ENCODE data around the gene PANK4. TPM values are rescaled to one million over a fixed set of nuclear protein-coding genes. Genes with fewer than 3 reads are reported as not detected.
A peak's percentile ranks its signal among the peaks of the same experiment; 100 is the strongest.

PANK4 gene
- total RNA-seq, 1 experiment from 2014 or later: 62.5 TPM

DNA sequence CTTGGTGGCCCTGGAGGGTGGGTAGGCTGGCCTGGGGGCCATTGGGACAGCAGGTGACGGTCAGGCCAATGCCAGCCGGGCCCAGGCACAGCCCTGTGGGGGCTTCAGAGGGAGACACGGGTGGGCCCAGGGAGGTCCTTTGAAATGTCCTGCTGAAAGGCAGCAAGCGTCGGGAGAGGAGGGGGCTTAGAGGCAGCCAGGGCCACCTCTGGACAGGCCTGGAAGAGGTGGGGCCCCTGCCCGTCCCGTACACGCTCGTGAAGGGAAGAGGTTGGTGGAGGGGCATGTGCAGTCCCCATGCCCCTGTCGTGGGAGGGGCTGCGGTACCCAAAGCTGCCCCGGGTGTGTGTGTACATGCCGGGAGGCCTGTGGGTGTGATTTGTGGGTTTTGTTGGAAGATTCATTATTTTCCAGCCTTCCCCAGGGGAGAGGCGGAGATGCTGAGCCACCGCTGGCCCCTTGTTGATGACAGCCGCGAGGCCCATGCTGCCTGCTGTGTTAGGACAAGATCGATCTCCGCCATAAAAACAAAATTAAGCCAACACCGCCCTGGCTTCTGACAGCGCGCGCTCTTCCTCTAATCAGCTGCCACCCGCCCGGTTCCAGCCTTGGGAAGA is 53.7 kb downstream of the PANK4 start:
- no peaks in the 10 kb centered on the region for H3K27me3 ChIP-seq (ENCODE audit: control insufficient read depth, insufficient read depth, low read length)
- no peak overlapping the region for H3K4me3 ChIP-seq (ENCODE audit: insufficient read depth, low read depth, low read length)
- DNase-seq: peak; percentile 63
- no peaks in the 10 kb centered on the region for H3K36me3 ChIP-seq (replicated peaks; ENCODE audit: control insufficient read depth, insufficient read depth, low read length)

DNA sequence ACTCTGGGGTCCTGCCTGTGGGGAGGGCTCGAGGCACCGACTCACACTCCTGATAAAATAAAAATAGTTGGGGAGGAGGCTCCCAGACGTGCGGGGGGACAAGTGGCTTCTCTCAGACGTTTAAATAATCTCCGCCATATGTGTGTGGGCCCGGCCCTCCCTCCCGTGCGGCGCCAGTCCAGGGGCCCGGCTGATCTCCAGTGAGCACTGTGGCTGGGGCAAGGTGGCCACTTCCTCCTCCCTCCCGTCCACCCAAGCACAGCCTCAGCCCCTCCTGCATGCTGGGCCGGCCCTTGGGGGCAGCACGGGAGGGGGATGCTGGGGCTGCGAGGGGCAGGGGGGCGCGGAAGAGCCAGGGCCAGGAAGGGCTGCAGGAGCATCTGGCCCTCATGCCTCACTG is 54.3 kb downstream of the PANK4 start:
- no peaks in the 10 kb centered on the region for H3K36me3 ChIP-seq (replicated peaks; ENCODE audit: control insufficient read depth, insufficient read depth, low read length)
- DNase-seq: peak; percentile 69
- no peaks in the 10 kb centered on the region for H3K27me3 ChIP-seq (ENCODE audit: control insufficient read depth, insufficient read depth, low read length)
- H3K4me3 ChIP-seq (ENCODE audit: insufficient read depth, low read depth, low read length): no peak overlapping the region

DNA sequence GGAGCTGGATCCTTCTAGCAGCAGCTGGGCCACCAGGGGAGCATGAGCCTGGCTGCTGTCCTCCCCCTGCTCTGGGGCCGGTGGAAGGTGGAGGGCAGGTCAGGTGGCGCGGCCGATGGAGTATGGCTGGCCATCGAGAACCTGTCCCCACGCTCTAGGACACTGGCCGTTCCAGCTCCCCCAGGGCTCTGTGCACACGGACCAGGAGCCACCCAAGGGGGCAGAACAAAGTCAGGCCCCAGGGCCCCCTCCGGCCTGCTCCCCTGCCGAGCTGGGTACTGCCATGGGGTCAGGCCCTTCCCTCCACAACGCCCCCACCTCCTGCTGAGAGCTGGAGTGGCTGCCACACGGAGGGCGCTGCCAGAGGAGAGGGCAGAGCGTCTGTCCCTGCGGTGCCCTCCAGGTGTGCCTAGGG is 54.8 kb downstream of the PANK4 start:
- DNase-seq: peak; percentile 66

DNA sequence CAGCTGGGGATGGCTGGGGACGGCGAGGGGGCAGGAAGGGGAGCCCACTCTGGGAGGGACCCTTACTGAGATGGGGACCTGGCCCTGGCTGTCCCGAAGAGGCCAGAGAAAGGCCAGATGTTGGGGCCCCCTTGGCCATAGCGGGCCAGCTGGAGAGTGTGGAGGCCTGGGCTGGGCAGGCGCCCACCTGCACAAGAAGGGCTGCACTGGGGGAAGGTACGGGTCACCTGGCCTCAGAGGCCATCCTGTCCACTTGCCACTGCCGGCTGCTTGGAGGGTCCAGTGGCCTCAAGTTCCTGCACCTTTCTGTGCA is 55.3 kb downstream of the PANK4 start:
- H3K36me3 ChIP-seq (replicated peaks; ENCODE audit: control insufficient read depth, insufficient read depth, low read length): no peaks in the 10 kb centered on the region
- no peak overlapping the region for H3K4me3 ChIP-seq (ENCODE audit: insufficient read depth, low read depth, low read length)
- DNase-seq: peak; percentile 59
- H3K27me3 ChIP-seq (ENCODE audit: control insufficient read depth, insufficient read depth, low read length): no peaks in the 10 kb centered on the region

More for the DNA sequence above, 54.8 kb downstream of the PANK4 start:
- Histone ChIP-seq H3K27me3 (ENCODE audit: control insufficient read depth, insufficient read depth, low read length) (no peaks in the 10 kb centered on the region), H3K36me3 (replicated peaks; ENCODE audit: control insufficient read depth, insufficient read depth, low read length) (no peaks in the 10 kb centered on the region), H3K4me3 (ENCODE audit: insufficient read depth, low read depth, low read length) (no peak overlapping the region)

DNA sequence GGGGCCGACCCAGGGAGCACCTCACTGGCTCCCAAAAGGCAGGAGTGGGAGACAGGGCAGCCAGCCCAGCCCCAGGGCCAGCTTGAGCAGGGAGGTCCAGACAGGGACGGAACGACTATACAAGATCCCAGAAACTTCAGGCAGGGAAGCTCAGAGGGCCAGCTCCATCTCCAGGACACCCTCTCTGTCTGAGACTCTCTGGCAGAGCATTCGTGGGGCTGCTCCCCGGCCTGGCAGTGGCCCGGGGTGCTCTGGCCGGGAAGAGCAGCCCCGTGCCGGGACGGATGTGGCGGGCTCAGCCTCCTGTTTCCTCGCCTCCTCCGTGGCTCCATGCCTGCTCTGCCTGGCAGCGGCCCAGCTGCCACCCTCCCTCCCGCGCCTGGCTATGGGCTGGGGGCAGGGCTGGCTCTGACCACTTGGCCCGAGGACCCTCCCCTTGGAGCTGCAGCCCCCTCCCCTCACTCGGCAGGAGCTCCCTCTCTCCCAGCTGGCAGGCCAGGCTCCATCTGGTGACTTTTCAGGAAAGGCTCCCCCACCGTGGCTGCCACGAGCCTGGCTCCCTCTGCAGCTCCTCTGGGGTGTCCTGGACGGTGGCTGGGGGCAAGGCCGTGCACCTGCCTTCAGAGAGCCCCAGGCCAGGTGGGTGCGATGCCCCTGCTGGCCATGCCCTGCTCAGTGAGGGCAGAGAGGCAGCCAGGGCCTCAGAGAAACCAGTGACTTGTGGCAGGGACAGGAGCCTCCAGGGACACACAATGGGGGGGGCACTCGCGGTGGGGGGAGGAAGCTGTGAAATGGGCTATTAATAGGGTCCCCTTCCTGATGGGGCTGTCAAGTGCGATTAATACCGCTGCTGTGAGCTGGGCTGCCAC is 55.9 kb downstream of the PANK4 start:
- H3K27me3 ChIP-seq (ENCODE audit: control insufficient read depth, insufficient read depth, low read length): no peaks in the 10 kb centered on the region
- peak; percentile 71 for DNase-seq
- H3K36me3 ChIP-seq (replicated peaks; ENCODE audit: control insufficient read depth, insufficient read depth, low read length): no peaks in the 10 kb centered on the region
- H3K4me3 ChIP-seq (ENCODE audit: insufficient read depth, low read depth, low read length): no peak overlapping the region

DNA sequence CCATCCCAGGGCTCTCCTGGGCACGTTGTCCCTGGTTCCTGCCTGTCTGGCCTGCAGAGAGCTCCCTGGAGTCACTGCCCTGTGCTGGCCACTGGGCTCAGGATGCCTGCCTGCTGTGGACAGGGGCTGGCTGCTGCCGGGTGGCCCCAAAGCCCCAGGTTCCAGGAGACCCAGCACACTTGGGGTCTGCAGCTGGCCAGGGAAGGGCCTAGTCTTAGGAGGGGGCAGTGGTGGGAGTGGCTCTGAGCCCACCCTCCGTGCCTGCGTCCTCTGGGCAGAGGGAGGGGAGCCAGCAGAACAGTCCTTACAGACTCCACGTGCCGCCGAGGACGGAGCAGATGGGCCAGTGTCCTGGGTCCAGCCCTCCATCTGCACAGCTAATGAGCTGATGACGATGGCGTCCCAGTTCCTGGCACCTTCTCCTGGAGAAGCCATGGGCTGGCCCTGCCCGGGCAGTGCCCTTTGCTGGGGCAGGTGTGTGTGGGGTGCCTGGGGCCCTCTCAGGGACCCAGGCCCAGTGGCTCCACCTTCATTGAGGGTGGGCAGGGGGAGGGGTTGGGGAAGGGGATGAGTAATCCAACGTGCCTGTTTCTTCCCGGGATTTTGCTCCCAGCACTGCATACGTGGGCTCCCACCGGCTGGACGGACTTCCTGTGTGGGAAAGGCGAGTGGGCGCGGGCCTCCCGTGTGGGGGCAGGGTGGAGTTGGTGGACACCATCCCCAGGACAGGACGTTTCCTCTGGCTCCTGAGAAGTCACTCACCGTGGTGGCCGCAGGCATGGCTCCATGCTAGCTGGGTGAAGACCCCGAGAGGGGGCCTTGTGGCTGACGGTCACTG is 57.1 kb downstream of the PANK4 start:
- H3K36me3 ChIP-seq (replicated peaks; ENCODE audit: control insufficient read depth, insufficient read depth, low read length): no peaks in the 10 kb centered on the region
- H3K4me3 ChIP-seq (ENCODE audit: insufficient read depth, low read depth, low read length): no peak overlapping the region
- peak; percentile 68 for DNase-seq
- no peaks in the 10 kb centered on the region for H3K27me3 ChIP-seq (ENCODE audit: control insufficient read depth, insufficient read depth, low read length)

DNA sequence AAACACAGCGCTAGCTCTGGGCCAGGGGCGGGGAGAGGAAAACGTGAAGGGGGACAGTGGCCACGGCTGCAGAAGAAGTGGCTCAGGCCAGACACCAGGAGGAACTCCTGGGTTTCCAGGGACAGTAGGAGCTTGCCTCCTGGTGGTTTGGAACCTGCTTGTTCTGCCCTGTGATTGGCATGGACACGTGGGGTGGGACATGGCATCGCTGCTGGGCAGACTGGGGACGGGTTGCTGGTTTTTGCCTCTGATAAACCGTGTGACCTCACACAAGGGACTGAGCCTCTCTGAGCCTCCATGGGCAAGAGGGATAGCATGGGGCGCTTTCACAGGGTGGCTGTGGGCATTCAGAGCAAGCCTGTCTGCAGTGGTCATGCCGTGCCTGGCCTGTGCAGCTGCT is 57.9 kb downstream of the PANK4 start:
- no peak overlapping the region for H3K4me3 ChIP-seq (ENCODE audit: insufficient read depth, low read depth, low read length)
- H3K36me3 ChIP-seq (replicated peaks; ENCODE audit: control insufficient read depth, insufficient read depth, low read length): no peaks in the 10 kb centered on the region
- no peaks in the 10 kb centered on the region for H3K27me3 ChIP-seq (ENCODE audit: control insufficient read depth, insufficient read depth, low read length)
- DNase-seq: peak; percentile 67

DNA sequence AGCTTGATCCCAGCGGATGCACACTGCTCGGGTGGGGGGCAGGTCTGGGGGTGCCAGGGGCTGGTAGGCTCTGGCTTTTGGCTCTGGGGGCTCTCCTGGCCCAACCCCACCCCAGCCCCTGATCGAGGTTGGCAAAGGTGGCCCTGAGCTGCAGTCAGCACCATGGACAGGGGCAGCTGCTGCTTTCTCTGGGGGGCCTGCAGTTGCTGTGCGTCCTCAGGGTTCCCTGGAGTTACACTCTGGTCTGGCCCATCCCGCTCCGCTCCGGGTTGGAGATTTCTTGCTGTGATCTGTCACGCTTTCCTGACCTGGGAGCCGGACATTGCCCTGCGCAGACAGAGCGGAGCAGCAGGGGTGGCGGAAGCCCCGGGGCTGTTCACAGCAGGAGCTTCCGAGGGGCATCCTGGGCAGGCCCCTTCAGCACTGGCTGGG is 58.3 kb downstream of the PANK4 start:
- no peaks in the 10 kb centered on the region for H3K27me3 ChIP-seq (ENCODE audit: control insufficient read depth, insufficient read depth, low read length)
- no peak for DNase-seq
- H3K36me3 ChIP-seq (replicated peaks; ENCODE audit: control insufficient read depth, insufficient read depth, low read length): no peaks in the 10 kb centered on the region
- no peak overlapping the region for H3K4me3 ChIP-seq (ENCODE audit: insufficient read depth, low read depth, low read length)

DNA sequence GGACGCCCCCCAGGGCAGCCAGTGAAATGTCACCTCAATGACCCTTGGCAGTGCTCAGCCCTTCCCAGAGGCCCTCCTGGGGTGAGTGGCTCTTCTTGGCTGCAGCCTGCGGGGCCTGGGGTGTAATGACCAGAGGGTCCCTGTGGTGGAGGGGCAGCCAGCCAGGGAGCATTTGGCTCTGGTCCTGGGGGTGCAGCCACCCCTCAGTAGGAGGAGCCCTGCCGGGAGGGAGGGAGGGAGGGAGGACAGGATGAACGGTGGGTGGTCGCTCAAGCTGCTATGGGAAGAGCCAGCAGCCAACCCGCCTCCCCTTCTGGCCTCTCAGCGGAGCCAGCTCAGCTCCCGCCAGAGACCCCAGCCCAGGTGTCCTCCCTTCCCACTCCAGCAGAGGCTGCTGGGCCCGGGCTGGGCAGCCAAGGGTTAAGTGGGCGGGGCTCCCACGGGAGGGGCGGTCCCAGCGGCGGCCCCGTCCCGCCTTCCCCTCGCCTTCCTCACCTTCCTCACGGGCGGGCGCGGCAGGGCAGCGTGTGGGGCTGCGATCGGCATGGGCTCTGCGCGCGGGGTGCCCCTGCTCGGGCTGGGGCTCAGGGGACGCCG is 59.3 kb downstream of the PANK4 start:
- no peak for DNase-seq
- Histone ChIP-seq H3K36me3 (replicated peaks; ENCODE audit: control insufficient read depth, insufficient read depth, low read length) (no peaks in the 10 kb centered on the region), H3K27me3 (ENCODE audit: control insufficient read depth, insufficient read depth, low read length) (no peaks in the 10 kb centered on the region), H3K4me3 (ENCODE audit: insufficient read depth, low read depth, low read length) (peak overlapping the region; percentile 14; the same call in 1 of the 2 replicates)

DNA sequence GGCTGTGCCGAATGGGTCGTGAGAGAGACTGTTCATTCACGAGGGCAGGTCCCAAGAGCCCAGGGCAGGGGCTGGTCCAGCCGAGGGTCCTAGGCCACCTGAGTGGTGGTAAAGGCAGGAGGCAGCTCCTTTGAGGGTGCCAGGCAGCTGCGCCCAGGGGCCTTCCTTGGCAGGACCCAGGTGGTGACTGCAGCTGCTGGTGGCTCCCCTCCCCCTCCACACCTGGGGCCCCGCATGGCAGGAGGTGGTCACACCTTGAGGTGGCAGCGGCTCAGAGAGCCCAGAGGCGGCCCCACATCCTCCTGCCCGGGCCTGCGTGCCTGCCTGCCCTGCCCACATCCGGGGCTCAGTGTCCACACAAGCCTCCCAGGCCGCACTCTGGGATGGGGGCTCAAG is 60.1 kb downstream of the PANK4 start:
- no peak overlapping the region for H3K4me3 ChIP-seq (ENCODE audit: insufficient read depth, low read depth, low read length)
- H3K36me3 ChIP-seq (replicated peaks; ENCODE audit: control insufficient read depth, insufficient read depth, low read length): no peaks in the 10 kb centered on the region
- peak; percentile 66 for DNase-seq
- H3K27me3 ChIP-seq (ENCODE audit: control insufficient read depth, insufficient read depth, low read length): no peaks in the 10 kb centered on the region

DNA sequence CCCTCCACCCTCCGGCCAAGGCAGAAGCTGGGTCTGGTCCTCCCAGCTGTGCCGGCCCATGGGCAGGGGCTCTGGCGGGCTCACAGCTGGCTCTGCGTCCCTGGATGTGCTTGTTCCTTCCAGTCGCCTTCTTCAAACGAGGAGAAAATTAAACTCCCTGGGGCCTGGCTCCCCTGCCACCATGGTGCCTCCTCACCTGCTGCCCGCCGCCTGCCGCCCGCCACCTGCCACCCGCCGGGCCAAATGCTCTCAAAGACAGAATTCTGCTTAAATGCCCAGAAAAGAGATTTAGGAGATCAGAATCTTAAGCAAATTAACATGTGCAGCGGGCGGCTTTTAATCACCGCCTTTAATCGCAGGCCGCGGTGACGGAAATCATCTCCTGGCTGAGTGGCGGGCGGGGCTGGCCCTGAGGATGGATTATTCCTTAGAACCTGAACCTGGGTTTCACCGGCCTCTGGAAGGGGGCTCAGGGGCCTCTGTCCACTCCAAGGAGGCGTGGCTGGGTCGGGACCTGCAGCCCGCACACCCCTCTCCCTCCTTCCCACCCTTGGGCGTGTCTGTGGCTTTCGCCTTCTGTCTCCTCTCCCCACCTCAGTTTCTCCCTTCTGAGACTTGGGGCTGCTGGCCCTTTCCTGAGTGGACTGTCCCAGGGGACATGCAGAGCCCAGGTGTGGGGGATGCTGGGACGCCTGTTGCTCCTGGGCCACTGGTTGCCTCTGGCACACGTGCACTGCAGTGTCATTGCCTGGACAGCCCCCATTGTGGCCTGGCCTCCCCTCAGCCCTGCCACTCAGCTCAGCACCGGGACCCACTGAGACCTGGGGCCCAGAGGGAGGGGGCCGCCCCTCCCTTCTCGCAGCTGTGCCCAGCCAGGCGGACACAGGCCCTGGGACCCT is 60.8 kb downstream of the PANK4 start:
- no peaks in the 10 kb centered on the region for H3K36me3 ChIP-seq (replicated peaks; ENCODE audit: control insufficient read depth, insufficient read depth, low read length)
- no peak overlapping the region for H3K4me3 ChIP-seq (ENCODE audit: insufficient read depth, low read depth, low read length)
- no peaks in the 10 kb centered on the region for H3K27me3 ChIP-seq (ENCODE audit: control insufficient read depth, insufficient read depth, low read length)
- peak; percentile 66 for DNase-seq

DNA sequence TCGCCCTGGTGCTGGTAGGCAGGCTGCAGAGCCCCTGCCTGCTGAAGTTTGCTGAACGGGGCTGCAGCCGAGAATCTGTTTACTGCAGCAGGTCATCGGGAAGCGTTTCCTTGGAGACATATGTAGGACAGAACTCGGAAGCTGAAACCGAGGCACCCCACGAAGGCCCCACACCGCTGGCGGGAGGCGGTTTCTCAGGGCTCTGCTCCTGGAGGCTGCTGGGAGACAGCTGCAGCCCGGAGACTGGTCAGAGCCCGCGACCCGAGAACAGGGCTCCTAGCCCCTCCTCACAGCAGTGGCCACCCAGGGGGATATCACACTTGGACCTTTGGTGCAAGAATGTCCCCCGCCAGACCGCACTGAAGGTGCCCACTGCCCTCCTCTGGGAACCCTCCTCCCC is 63.0 kb downstream of the PANK4 start:
- Histone ChIP-seq H3K36me3 (replicated peaks; ENCODE audit: control insufficient read depth, insufficient read depth, low read length) (no peaks in the 10 kb centered on the region), H3K27me3 (ENCODE audit: control insufficient read depth, insufficient read depth, low read length) (no peaks in the 10 kb centered on the region), H3K4me3 (ENCODE audit: insufficient read depth, low read depth, low read length) (no peak overlapping the region)
- no peak for DNase-seq

DNA sequence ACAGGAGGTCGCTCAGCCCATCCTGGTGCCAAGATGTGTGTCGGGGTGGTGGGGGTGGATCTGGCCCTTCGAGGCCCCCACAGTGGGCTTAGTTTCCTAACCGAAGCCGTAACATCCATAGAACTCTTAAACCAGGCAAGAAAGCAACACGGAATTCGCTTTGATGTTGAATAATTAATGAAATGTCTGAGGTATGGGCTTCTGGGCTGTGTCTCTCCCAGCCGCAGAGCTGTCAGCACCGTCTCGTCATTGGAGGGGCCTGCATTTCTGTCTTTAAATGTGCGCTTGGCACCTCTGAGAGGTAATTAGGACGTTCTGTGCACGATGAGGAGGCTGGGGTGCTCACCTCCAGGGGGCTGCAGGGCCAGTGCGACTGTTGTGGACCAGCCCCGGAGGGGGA is 63.6 kb downstream of the PANK4 start:
- Histone ChIP-seq H3K27me3 (ENCODE audit: control insufficient read depth, insufficient read depth, low read length) (no peaks in the 10 kb centered on the region), H3K36me3 (replicated peaks; ENCODE audit: control insufficient read depth, insufficient read depth, low read length) (no peaks in the 10 kb centered on the region), H3K4me3 (ENCODE audit: insufficient read depth, low read depth, low read length) (no peak overlapping the region)
- no peak for DNase-seq
